Lower leg skin (tissue), 3 donors: ENCODE data around the gene P2RX6.

Experiments used
- POLR2A ChIP-seq, 2 donors: fragments of 450-650 bp; IDR thresholded peaks; one replicate each; pipeline ENCODE4 v1.6.1; 2016 to 2017; ENCODE audit warnings: antibody characterized with exemption in 2 of 2, mild to moderate bottlenecking in 1 of 2, moderate library complexity in 1 of 2
- TF ChIP-seq, protein P1 (sequence below), 3 donors: fragments of 450-650 bp; IDR thresholded peaks; one replicate each; pipeline ENCODE4 v1.5.1; 2016; ENCODE audit warnings: antibody characterized with exemption in 3 of 3, mild to moderate bottlenecking in 3 of 3, moderate library complexity in 2 of 3

DNA sequence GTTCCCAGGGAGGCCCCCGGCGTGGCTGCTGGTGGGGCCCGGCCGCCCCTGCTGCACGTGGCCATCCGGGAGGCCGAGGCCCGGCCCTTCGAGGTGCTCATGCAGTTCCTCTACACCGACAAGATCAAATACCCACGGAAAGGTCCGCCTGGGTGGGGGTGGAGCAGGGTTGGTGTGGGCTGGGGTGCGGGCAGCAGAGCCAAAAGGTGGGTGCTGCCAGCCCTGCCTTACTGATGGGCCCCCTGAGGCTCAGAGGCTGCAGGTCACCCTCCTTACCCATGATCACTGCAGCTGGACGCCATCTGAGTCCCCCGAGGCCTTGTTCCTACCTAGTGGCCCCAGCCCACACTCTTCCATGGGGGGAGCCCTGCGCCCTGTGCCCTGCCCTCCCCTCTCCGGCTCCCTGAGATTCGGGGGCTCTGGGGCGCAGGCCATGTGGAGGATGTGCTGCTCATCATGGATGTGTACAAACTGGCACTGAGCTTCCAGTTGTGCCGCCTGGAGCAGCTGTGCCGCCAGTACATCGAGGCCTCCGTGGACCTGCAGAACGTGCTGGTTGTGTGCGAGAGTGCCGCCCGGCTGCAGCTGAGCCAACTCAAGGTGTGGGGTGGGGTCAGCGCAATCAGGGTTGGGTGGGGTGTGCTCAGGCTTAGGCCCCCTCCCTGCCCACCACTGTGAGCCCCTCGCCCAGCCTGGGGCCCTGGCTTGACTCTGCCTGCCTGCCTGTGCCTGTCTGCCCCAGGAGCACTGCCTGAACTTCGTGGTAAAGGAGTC lies 20.6 kb upstream of the P2RX6 start:
- TF ChIP-seq POLR2A (IDR thresholded peaks at IDR 0.05) = no peak
- TF ChIP-seq, protein P1, sequence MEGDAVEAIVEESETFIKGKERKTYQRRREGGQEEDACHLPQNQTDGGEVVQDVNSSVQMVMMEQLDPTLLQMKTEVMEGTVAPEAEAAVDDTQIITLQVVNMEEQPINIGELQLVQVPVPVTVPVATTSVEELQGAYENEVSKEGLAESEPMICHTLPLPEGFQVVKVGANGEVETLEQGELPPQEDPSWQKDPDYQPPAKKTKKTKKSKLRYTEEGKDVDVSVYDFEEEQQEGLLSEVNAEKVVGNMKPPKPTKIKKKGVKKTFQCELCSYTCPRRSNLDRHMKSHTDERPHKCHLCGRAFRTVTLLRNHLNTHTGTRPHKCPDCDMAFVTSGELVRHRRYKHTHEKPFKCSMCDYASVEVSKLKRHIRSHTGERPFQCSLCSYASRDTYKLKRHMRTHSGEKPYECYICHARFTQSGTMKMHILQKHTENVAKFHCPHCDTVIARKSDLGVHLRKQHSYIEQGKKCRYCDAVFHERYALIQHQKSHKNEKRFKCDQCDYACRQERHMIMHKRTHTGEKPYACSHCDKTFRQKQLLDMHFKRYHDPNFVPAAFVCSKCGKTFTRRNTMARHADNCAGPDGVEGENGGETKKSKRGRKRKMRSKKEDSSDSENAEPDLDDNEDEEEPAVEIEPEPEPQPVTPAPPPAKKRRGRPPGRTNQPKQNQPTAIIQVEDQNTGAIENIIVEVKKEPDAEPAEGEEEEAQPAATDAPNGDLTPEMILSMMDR (IDR thresholded peaks at IDR 0.05) = no peak
